IMR-90 (cell line): ENCODE measurements around the gene C10orf105. TPM values are rescaled to one million over a fixed set of nuclear protein-coding genes. Genes with fewer than 3 reads are reported as not detected.

Experiments
- ATAC-seq: fragments of 200-7000 bp; cut with Tn5 transposase; 2 replicates; pipeline ENCODE4 v1.9.1; 2020; ENCODE audit warnings: low read depth, mild to moderate bottlenecking, moderate library complexity
- BruUV-seq: library from RNA; stranded (reverse); fragments of 400-500 nt; replicated peaks from 2 replicates; lab custom pipeline; 2021; lab: Mats Ljungman, UMichigan
- CTCF ChIA-PET: fragments of 300-600 bp; formaldehyde crosslinking; extraction: SDS; loops from one replicate; lab custom pipeline; 2021; ENCODE audit warnings: antibody characterized with exemption; lab: Yijun Ruan, JAX
- POLR2A ChIA-PET: fragments of 300-600 bp; sonication (Branson Sonifier 250); formaldehyde crosslinking; loops from one replicate; lab custom pipeline; 2022; ENCODE audit warnings: antibody characterized with exemption; ENCODE audit not compliant: unreplicated experiment; lab: Charles Lee
- DNase-seq: peaks from one replicate; pipeline ENCODE4 v3.0.0; 2013
- H2AFZ ChIP-seq: replicated peaks from 2 replicates; pipeline ENCODE3; 2013; ENCODE audit warnings: low read length, mild to moderate bottlenecking; ENCODE audit not compliant: poor library complexity
- H2AK5ac ChIP-seq: 2 replicates; pipeline ENCODE4 v1.6.1; 2013; ENCODE audit warnings: low read depth, low read length, inconsistent platforms
- H2AK9ac ChIP-seq: replicated peaks from 2 replicates; pipeline ENCODE3; 2013; ENCODE audit warnings: mild to moderate bottlenecking, low read depth, low read length, moderate library complexity; ENCODE audit not compliant: poor library complexity
- H2BK120ac ChIP-seq: 2 replicates; pipeline ENCODE4 v1.6.1; 2013; ENCODE audit warnings: low read depth, low read length, inconsistent platforms
- H2BK15ac ChIP-seq: 3 replicates; pipeline ENCODE4 v1.6.1; 2013; ENCODE audit warnings: low read depth, low read length, inconsistent platforms
- H2BK20ac ChIP-seq: 2 replicates; pipeline ENCODE4 v1.6.1; 2013; ENCODE audit warnings: low read depth, mild to moderate bottlenecking, inconsistent platforms, low read length, moderate library complexity
- H2BK5ac ChIP-seq: 2 replicates; pipeline ENCODE4 v1.6.1; 2013; ENCODE audit warnings: mild to moderate bottlenecking, low read depth, low read length, inconsistent platforms; ENCODE audit not compliant: poor library complexity, severe bottlenecking
- H3K14ac ChIP-seq: replicated peaks from 2 replicates; pipeline ENCODE4 v1.6.1; 2013; ENCODE audit warnings: low read depth, low read length, inconsistent platforms
- H3K18ac ChIP-seq: 2 replicates; pipeline ENCODE4 v1.6.1; 2013; ENCODE audit warnings: low read depth, low read length, control low read depth
- H3K23ac ChIP-seq: 2 replicates; pipeline ENCODE4 v1.6.1; 2013; ENCODE audit warnings: low read depth, low read length, inconsistent platforms
- H3K27ac ChIP-seq: 2 replicates; pipeline ENCODE4 v1.5.1; 2013; ENCODE audit warnings: mild to moderate bottlenecking, control low read depth, low read length; ENCODE audit not compliant: insufficient read depth
- H3K27me3 ChIP-seq: 2 replicates; pipeline ENCODE4 v1.6.1; 2013; ENCODE audit warnings: low read length; ENCODE audit not compliant: control insufficient read depth, insufficient read depth
- H3K36me3 ChIP-seq: 2 replicates; pipeline ENCODE4 v1.6.1; 2013; ENCODE audit warnings: low read length, mixed read lengths; ENCODE audit not compliant: control insufficient read depth, insufficient read depth
- H3K4ac ChIP-seq: 2 replicates; pipeline ENCODE4 v1.6.1; 2013; ENCODE audit warnings: low read depth, low read length, inconsistent platforms
- H3K4me1 ChIP-seq: 2 replicates; pipeline ENCODE4 v1.6.1; 2013; ENCODE audit warnings: low read length, mixed read lengths; ENCODE audit not compliant: control insufficient read depth, insufficient read depth
- H3K4me2 ChIP-seq: 2 replicates; pipeline ENCODE4 v1.6.1; 2013; ENCODE audit warnings: low read depth, mild to moderate bottlenecking, control low read depth, low read length, moderate library complexity
- H3K4me3 ChIP-seq: 2 replicates; pipeline ENCODE4 v1.5.1; 2013; ENCODE audit warnings: low read depth, mild to moderate bottlenecking, control low read depth, low read length, moderate library complexity; ENCODE audit not compliant: insufficient read depth
- H3K56ac ChIP-seq: 2 replicates; pipeline ENCODE4 v1.6.1; 2013; ENCODE audit warnings: low read length, inconsistent platforms; ENCODE audit not compliant: insufficient read depth; ENCODE audit errors: extremely low read depth
- H3K79me1 ChIP-seq, 2 experiments: 2 replicates each; pipeline ENCODE4 v1.6.1; 2013; ENCODE audit warnings: low read length in 2 of 2, inconsistent platforms in 1 of 2, low read depth in 1 of 2
- H3K9ac ChIP-seq: 2 replicates; pipeline ENCODE4 v1.6.1; 2013; ENCODE audit warnings: low read depth, low read length, control low read depth
- H3K9me1 ChIP-seq: 2 replicates; pipeline ENCODE4 v1.6.1; 2013; ENCODE audit warnings: low read length, inconsistent platforms; ENCODE audit not compliant: insufficient read depth
- H3K9me3 ChIP-seq: 2 replicates; pipeline ENCODE4 v1.6.1; 2013; ENCODE audit warnings: low read length; ENCODE audit not compliant: control insufficient read depth, insufficient read depth
- H4K20me1 ChIP-seq: 2 replicates; pipeline ENCODE4 v1.6.1; 2013; ENCODE audit warnings: low read length, inconsistent platforms; ENCODE audit not compliant: insufficient read depth
- H4K5ac ChIP-seq: 2 replicates; pipeline ENCODE4 v1.6.1; 2013; ENCODE audit warnings: mild to moderate bottlenecking, low read depth, low read length, control low read depth
- H4K8ac ChIP-seq, 2 experiments: 2 replicates each; pipeline ENCODE4 v1.6.1; 2013; ENCODE audit warnings: low read depth in 2 of 2, low read length in 2 of 2, control low read depth in 1 of 2, inconsistent platforms in 1 of 2
- H4K91ac ChIP-seq: 2 replicates; pipeline ENCODE4 v1.6.1; 2013; ENCODE audit warnings: low read depth, low read length, inconsistent platforms; ENCODE audit not compliant: insufficient read depth
- MAZ ChIP-seq: IDR thresholded peaks from 2 replicates; pipeline ENCODE4 v1.6.1; 2012; ENCODE audit warnings: low read depth, mild to moderate bottlenecking, low read length, improper control_type of control experiment, moderate library complexity, borderline replicate concordance
- RCOR1 ChIP-seq: IDR thresholded peaks from 2 replicates; pipeline ENCODE4 v1.6.1; 2012; ENCODE audit warnings: mild to moderate bottlenecking, low read length, improper control_type of control experiment; ENCODE audit not compliant: insufficient replicate concordance
- RFX5 ChIP-seq: IDR thresholded peaks from 2 replicates; pipeline ENCODE4 v1.8.0; 2012; ENCODE audit warnings: low read depth, mild to moderate bottlenecking, low read length, moderate library complexity
- SMC3 ChIP-seq: fragments of 150-350 bp; IDR thresholded peaks from 2 replicates; pipeline ENCODE4 v1.6.1; 2016; ENCODE audit warnings: low read depth, mild to moderate bottlenecking, antibody characterized with exemption, low read length, moderate library complexity
- WGBS, 2 experiments: methylation state at CpG; one replicate each; pipeline versions ENCODE4 v1.1.5 to v1.1.7; 2013; ENCODE audit warnings: missing lambda C conversion rate in 2 of 2; ENCODE audit not compliant: insufficient read length in 1 of 2; ENCODE audit errors: extremely low coverage in 2 of 2; 5-methylcytosine and 5-hydroxymethylcytosine counted together
- dilution Hi-C: fragments of 300-500 bp; cut with HindIII; formaldehyde crosslinking; loops from one replicate; pipeline ENCODE4 v1.14.3; 2018; ENCODE audit warnings: low sequenced_read_pairs; ENCODE audit not compliant: unreplicated experiment
- in situ Hi-C: fragments of 300-500 bp; cut with MboI; formaldehyde crosslinking; loops from 3 replicates; pipeline ENCODE4 v1.14.3; 2019; ENCODE audit warnings: low sequenced_read_pairs, inconsistent platforms, mixed read lengths
- intact Hi-C: fragments of 100-400 bp; cut with micrococcal nuclease; formaldehyde crosslinking; loops from 2 replicates; pipeline ENCODE4 v1.10.0; 2022
- polyA plus RNA-seq, 3 experiments: library from polyadenylated mRNA; depleted of rRNA; stranded (reverse); fragments of >200 nt; gene quantifications; 2 replicates each; pipeline ENCODE4 v1.2.3, GENCODE V29; 2012; ENCODE audit warnings: low replicate concordance in 1 of 3
- total RNA-seq: library from RNA; depleted of rRNA; stranded (reverse); fragments of >200 nt; gene quantifications from 2 replicates; pipeline ENCODE4 v1.2.3, GENCODE V29; 2012
- TF ChIP-seq, protein P1 (sequence below): fragments of 150-350 bp; IDR thresholded peaks from 2 replicates; pipeline ENCODE4 v1.6.1; 2016; ENCODE audit warnings: low read depth, mild to moderate bottlenecking, low read length, moderate library complexity, borderline replicate concordance

The C10orf105 gene
- total and polyA plus RNA-seq, 2 of the 4 experiments (the other 2 are of a cell fraction), result under 0.01 TPM; not detected in 1

- Histone ChIP-seq H4K5ac (no peak overlapping the region), H2AK5ac (no peak overlapping the region), H4K20me1 (no peaks in the 10 kb centered on the region; the same call in 1 of the 2 replicates), H3K36me3 (peaks cover 7% of the 10 kb centered on the region; the same call in 1 of the 2 replicates), H3K4me2 (no peak overlapping the region), H3K4me1 (no peaks in the 10 kb centered on the region), H2BK15ac (no peak overlapping the region), H3K79me1 (no peaks in the 10 kb centered on the region), H3K27me3 (peaks cover 7% of the 10 kb centered on the region), H3K14ac (no peak overlapping the region), H3K23ac (no peak overlapping the region), H4K8ac (no peak overlapping the region), H2BK20ac (no peak overlapping the region), H2BK120ac (no peak overlapping the region), H3K18ac (no peak overlapping the region), H3K9ac (no peak overlapping the region), H3K27ac (no peak overlapping the region), H4K91ac (no peak overlapping the region), H2AK9ac (no peak overlapping the region), H3K9me3 (peaks cover 2% of the 10 kb centered on the region; the same call in 1 of the 2 replicates), H2AFZ (no peak overlapping the region), H2BK5ac (no peak overlapping the region), H3K56ac (no peak overlapping the region), H3K4me3 (no peak overlapping the region), H3K9me1 (no peaks in the 10 kb centered on the region), H3K4ac (no peak overlapping the region)
- ATAC-seq (no peak), DNase-seq (no peak)
- in situ Hi-C loops (no loop called here), dilution Hi-C loops (no loop called here), intact Hi-C loops (no loop called here)
- WGBS, 2 experiments, result 45% methylated on average over 2 of the region's 13 CpGs; no CpG with 5 or more reads in 1 of the 2 experiments
- no peak for TF ChIP-seq RFX5
- TF ChIP-seq, protein P1, sequence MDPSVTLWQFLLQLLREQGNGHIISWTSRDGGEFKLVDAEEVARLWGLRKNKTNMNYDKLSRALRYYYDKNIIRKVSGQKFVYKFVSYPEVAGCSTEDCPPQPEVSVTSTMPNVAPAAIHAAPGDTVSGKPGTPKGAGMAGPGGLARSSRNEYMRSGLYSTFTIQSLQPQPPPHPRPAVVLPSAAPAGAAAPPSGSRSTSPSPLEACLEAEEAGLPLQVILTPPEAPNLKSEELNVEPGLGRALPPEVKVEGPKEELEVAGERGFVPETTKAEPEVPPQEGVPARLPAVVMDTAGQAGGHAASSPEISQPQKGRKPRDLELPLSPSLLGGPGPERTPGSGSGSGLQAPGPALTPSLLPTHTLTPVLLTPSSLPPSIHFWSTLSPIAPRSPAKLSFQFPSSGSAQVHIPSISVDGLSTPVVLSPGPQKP, result no peak
- TF ChIP-seq MAZ, result no peak
- no peak for TF ChIP-seq RCOR1
- TF ChIP-seq SMC3, result no peak
- ChIA-PET CTCF (no interaction called here), POLR2A (no interaction called here)
- no TSS peak for BruUV-seq
These were observed 26.9 kb upstream of the C10orf105 start for GRCh38 chr10:71746344-71747037.
